H1 (cell line): Measurements from ENCODE around the gene DUOX1. TPM values are rescaled to one million over a fixed set of nuclear protein-coding genes. Genes with fewer than 3 reads are reported as not detected.

Source experiments
- CTCF ChIA-PET: fragments of 300-600 bp; sonication (Branson Sonifier 250); formaldehyde crosslinking; loops from one replicate; lab custom pipeline; 2021; ENCODE audit not compliant: partially characterized antibody; lab: Charles Lee
- POLR2A ChIA-PET: fragments of 300-600 bp; sonication (Branson Sonifier 250); formaldehyde crosslinking; loops from one replicate; lab custom pipeline; 2021; ENCODE audit warnings: inconsistent platforms; ENCODE audit not compliant: partially characterized antibody; lab: Charles Lee
- DNase-seq, 2 experiments: peaks; one replicate each; pipeline versions ENCODE4 v3.0.0 to v3.0.0-alpha.2; 2010 to 2022; ENCODE audit warnings: low spot score in 2 of 2, low read depth in 1 of 2, mixed read lengths in 1 of 2
- FAIRE-seq: peaks from 2 replicates; lab custom pipeline; 2011; peaks lifted over from hg19 to GRCh38; lab: Jason Lieb, UNC
- H2AFZ ChIP-seq: 2 replicates; pipeline ENCODE4 v1.8.1; 2012; ENCODE audit warnings: low read length, inconsistent platforms
- H2AK5ac ChIP-seq: 2 replicates; pipeline ENCODE4 v1.6.1; 2013; ENCODE audit warnings: low read depth, low read length
- H2BK120ac ChIP-seq: replicated peaks from 2 replicates; pipeline ENCODE3; 2013; ENCODE audit warnings: low read depth, low read length, inconsistent platforms
- H2BK12ac ChIP-seq: 2 replicates; pipeline ENCODE4 v1.6.1; 2013; ENCODE audit warnings: low read depth, low read length
- H2BK15ac ChIP-seq: 2 replicates; pipeline ENCODE4 v1.6.1; 2013; ENCODE audit warnings: low read length
- H2BK20ac ChIP-seq: 2 replicates; pipeline ENCODE4 v1.6.1; 2013; ENCODE audit warnings: low read length
- H2BK5ac ChIP-seq: 2 replicates; pipeline ENCODE4 v1.6.1; 2013; ENCODE audit warnings: low read depth, low read length
- H3K14ac ChIP-seq: 2 replicates; pipeline ENCODE4 v1.6.1; 2013; ENCODE audit warnings: inconsistent platforms; ENCODE audit not compliant: insufficient read length
- H3K18ac ChIP-seq: 2 replicates; pipeline ENCODE4 v1.6.1; 2013; ENCODE audit warnings: low read length; ENCODE audit errors: extremely low read depth
- H3K23ac ChIP-seq: 2 replicates; pipeline ENCODE4 v1.6.1; 2013; ENCODE audit warnings: inconsistent platforms; ENCODE audit not compliant: insufficient read length
- H3K23me2 ChIP-seq: 2 replicates; pipeline ENCODE4 v1.6.1; 2013; ENCODE audit warnings: low read depth, low read length
- H3K27ac ChIP-seq: 2 replicates; pipeline ENCODE4 v1.6.1; 2011; ENCODE audit warnings: low read depth, low read length, inconsistent platforms
- H3K27me3 ChIP-seq, 4 experiments: replicated peaks in 1 of 4; 1 replicate in 1 of 4; 2 replicates in 3 of 4; pipeline versions ENCODE4 v1.6.1 to v1.8.1; 2011 to 2013; ENCODE audit warnings: low read length in 3 of 4, mild to moderate bottlenecking in 3 of 4, inconsistent platforms in 2 of 4, mixed read lengths in 2 of 4, moderate library complexity in 1 of 4; ENCODE audit not compliant: control insufficient read depth in 3 of 4, insufficient read depth in 3 of 4; ENCODE audit errors: extremely low read depth in 1 of 4
- H3K36me3 ChIP-seq, 4 experiments: 2 replicates each; pipeline versions ENCODE4 v1.6.1 to v1.8.1; 2011 to 2013; ENCODE audit warnings: mild to moderate bottlenecking in 4 of 4, low read length in 3 of 4, moderate library complexity in 2 of 4, control low read depth in 1 of 4, inconsistent platforms in 1 of 4; ENCODE audit not compliant: insufficient read depth in 4 of 4, control insufficient read depth in 2 of 4
- H3K4ac ChIP-seq: replicated peaks from 2 replicates; pipeline ENCODE3; 2013; ENCODE audit warnings: low read length, low read depth, mixed read lengths, inconsistent platforms; ENCODE audit not compliant: insufficient read length
- H3K4me1 ChIP-seq, 4 experiments: replicated peaks in 1 of 4; 1 replicate in 1 of 4; 2 replicates in 3 of 4; pipeline versions ENCODE4 v1.6.1 to v1.8.1; 2011 to 2013; ENCODE audit warnings: low read length in 3 of 4, inconsistent platforms in 2 of 4, mixed read lengths in 1 of 4; ENCODE audit not compliant: insufficient read depth in 4 of 4, control insufficient read depth in 3 of 4
- H3K4me2 ChIP-seq, 2 experiments: 2 replicates each; pipeline versions ENCODE4 v1.6.1 to v1.8.1; 2011 to 2013; ENCODE audit warnings: low read depth in 2 of 2, low read length in 2 of 2, control low read depth in 1 of 2, inconsistent platforms in 1 of 2, mild to moderate bottlenecking in 1 of 2; ENCODE audit not compliant: insufficient read depth in 1 of 2
- H3K4me3 ChIP-seq, 4 experiments: fragments of 200-600, 300-600 bp in 1 of 4; sonication (generic), shearing (Covaris generic), sonication (Bioruptor Twin) in 1 of 4; 2 replicates each; pipeline versions ENCODE4 v1.5.1 to v1.8.1; 2011 to 2016; ENCODE audit warnings: low read length in 4 of 4, low read depth in 3 of 4, control low read depth in 2 of 4, inconsistent platforms in 2 of 4, mild to moderate bottlenecking in 2 of 4, mixed read lengths in 1 of 4, moderate library complexity in 1 of 4; ENCODE audit not compliant: insufficient read depth in 2 of 4; ENCODE audit errors: extremely low read depth in 1 of 4
- H3K56ac ChIP-seq: replicated peaks from 2 replicates; pipeline ENCODE3; 2013; ENCODE audit warnings: low read depth, mild to moderate bottlenecking, mixed read lengths, low read length, inconsistent platforms; ENCODE audit not compliant: insufficient read length
- H3K79me1 ChIP-seq: 2 replicates; pipeline ENCODE4 v1.6.1; 2013; ENCODE audit warnings: low read depth, low read length, control low read depth
- H3K79me2 ChIP-seq, 2 experiments: 2 replicates each; pipeline versions ENCODE4 v1.6.1 to v1.8.1; 2012 to 2013; ENCODE audit warnings: low read length in 2 of 2, mild to moderate bottlenecking in 2 of 2, inconsistent platforms in 1 of 2; ENCODE audit not compliant: insufficient read depth in 2 of 2, control insufficient read depth in 1 of 2
- H3K9ac ChIP-seq, 4 experiments: replicated peaks in 1 of 4; 1 replicate in 1 of 4; 2 replicates in 3 of 4; pipeline versions ENCODE4 v1.6.1 to v1.8.1; 2011 to 2013; ENCODE audit warnings: low read depth in 3 of 4, low read length in 3 of 4, control low read depth in 2 of 4, mild to moderate bottlenecking in 2 of 4, moderate library complexity in 2 of 4, inconsistent platforms in 1 of 4; ENCODE audit errors: extremely low read depth in 1 of 4
- H3K9me3 ChIP-seq, 2 experiments: 2 replicates each; pipeline versions ENCODE4 v1.6.1 to v1.8.1; 2012 to 2013; ENCODE audit warnings: mild to moderate bottlenecking in 2 of 2, moderate library complexity in 2 of 2, control low read depth in 1 of 2, inconsistent platforms in 1 of 2, low read depth in 1 of 2, low read length in 1 of 2, mixed read lengths in 1 of 2; ENCODE audit not compliant: insufficient read depth in 2 of 2
- H4K20me1 ChIP-seq, 2 experiments: replicated peaks in 1 of 2; 2 replicates each; pipeline versions ENCODE3 to v1.8.1; 2011 to 2013; ENCODE audit warnings: inconsistent platforms in 2 of 2, low read length in 2 of 2, mild to moderate bottlenecking in 1 of 2; ENCODE audit not compliant: insufficient read depth in 2 of 2, control insufficient read depth in 1 of 2
- H4K5ac ChIP-seq: 2 replicates; pipeline ENCODE4 v1.6.1; 2013; ENCODE audit warnings: low read length, low read depth, mixed read lengths, inconsistent platforms; ENCODE audit not compliant: insufficient read length
- H4K8ac ChIP-seq: 2 replicates; pipeline ENCODE4 v1.8.0; 2013; ENCODE audit warnings: mild to moderate bottlenecking, moderate library complexity, low read length, inconsistent platforms; ENCODE audit not compliant: insufficient read depth; ENCODE audit errors: extremely low read depth
- H4K91ac ChIP-seq: replicated peaks from 2 replicates; pipeline ENCODE3; 2013; ENCODE audit warnings: low read length, mixed read lengths, inconsistent platforms; ENCODE audit not compliant: insufficient read length
- KDM1A ChIP-seq: fragments of 200-600, 300-600 bp; sonication (generic); IDR thresholded peaks from 2 replicates; pipeline ENCODE4 v1.7.1; 2016; ENCODE audit warnings: mild to moderate bottlenecking, low read length, borderline replicate concordance
- KDM4A ChIP-seq: IDR thresholded peaks from one replicate; pipeline ENCODE4 v1.7.1; 2012; ENCODE audit warnings: low read depth, mild to moderate bottlenecking, moderate library complexity, low read length, inconsistent platforms; ENCODE audit not compliant: severe bottlenecking
- PHF8 ChIP-seq: fragments of 200-600 bp; sonication (generic); conservative IDR thresholded peaks from 2 replicates; pipeline ENCODE4 v1.7.1; 2012; ENCODE audit warnings: low read depth, mild to moderate bottlenecking, inconsistent platforms, low read length, moderate library complexity
- POLR2A ChIP-seq, 2 experiments: IDR thresholded peaks; 1 replicate in 1 of 2; 2 replicates in 1 of 2; pipeline ENCODE4 v1.6.1; 2011; ENCODE audit warnings: low read depth in 2 of 2, low read length in 2 of 2, mild to moderate bottlenecking in 2 of 2; ENCODE audit errors: control extremely low read depth in 1 of 2
- RBBP5 ChIP-seq: IDR thresholded peaks from 2 replicates; pipeline ENCODE4 v1.7.1; 2012; ENCODE audit warnings: low read depth, mild to moderate bottlenecking, inconsistent platforms, low read length, moderate library complexity, borderline replicate concordance
- SIN3A ChIP-seq, 2 experiments: IDR thresholded peaks in 1 of 2; conservative IDR thresholded peaks in 1 of 2; 2 replicates each; pipeline ENCODE4 v1.6.1; 2011 to 2012; ENCODE audit warnings: low read length in 2 of 2, improper control_type of control experiment in 1 of 2, low read depth in 1 of 2, mild to moderate bottlenecking in 1 of 2
- SUZ12 ChIP-seq: fragments of 200-600 bp; sonication (generic); IDR thresholded peaks from 2 replicates; pipeline ENCODE4 v1.6.1; 2012; ENCODE audit warnings: mild to moderate bottlenecking, inconsistent platforms, low read length, moderate library complexity, mixed read lengths
- TAF1 ChIP-seq: IDR thresholded peaks from 2 replicates; pipeline ENCODE4 v1.6.1; 2011; ENCODE audit warnings: mild to moderate bottlenecking, low read depth, low read length
- USF2 ChIP-seq: IDR thresholded peaks from 2 replicates; pipeline ENCODE4 v1.6.1; 2011; ENCODE audit warnings: low read length, improper control_type of control experiment
- WGBS, 2 experiments: shearing (Covaris generic) in 1 of 2; methylation state at CpG; one replicate each; pipeline versions ENCODE4 v1.1.6 to v1.1.7; 2013 to 2015; ENCODE audit warnings: low lambda C conversion rate in 2 of 2, mixed read lengths in 2 of 2, inconsistent platforms in 1 of 2, low coverage in 1 of 2, missing lambda C conversion rate in 1 of 2; ENCODE audit not compliant: insufficient replicate concordance in 2 of 2, insufficient coverage in 1 of 2, insufficient read length in 1 of 2; ENCODE audit errors: extremely low coverage in 1 of 2, missing lambda C conversion rate in 1 of 2; 5-methylcytosine and 5-hydroxymethylcytosine counted together
- polyA plus RNA-seq, 7 experiments: library from polyadenylated mRNA; depleted of rRNA in 3 of 7; stranded (reverse) in 5 of 7; unstranded in 2 of 7; fragments of >200 nt in 5 of 7; fragments of 200-250 nt in 2 of 7; gene quantifications; 1 replicate in 5 of 7; 2 replicates in 1 of 7; 4 replicates in 1 of 7; pipeline versions ENCODE4 v1.2.1 to v1.2.3, GENCODE V29; 2011 to 2013; ENCODE audit warnings: missing spikeins in 2 of 7, mixed read lengths in 2 of 7
- total RNA-seq: library from RNA; stranded (reverse); fragmentation: NEBNext Ultra II Directional; extraction: Animal tissue kit (Norgen Biotek cat#: 25700); gene quantifications from 2 replicates; pipeline ENCODE4 v1.2.1, GENCODE V29; 2021
- TF ChIP-seq, protein P1 (sequence below): IDR thresholded peaks from 2 replicates; pipeline ENCODE4 v1.6.1; 2012; ENCODE audit warnings: inconsistent platforms

The DUOX1 gene
- total and polyA plus RNA-seq, 2 of the 8 experiments (the other 6 are each of a cell fraction or from before 2014, with no cell fraction given): 0.84 to 1.4 TPM

- peak overlapping the region; percentile 60; the same call in 1 of the 2 replicates for H2BK12ac ChIP-seq
- H3K4me3 ChIP-seq: no peak overlapping the region
- no peaks in the 10 kb centered on the region; a peak in 1 of 4 replicates for H3K9me3 ChIP-seq
- H2BK120ac ChIP-seq: no peak overlapping the region
- H3K27ac ChIP-seq: no peak overlapping the region
- peaks cover 0 to 7% (median 0%) of the 10 kb centered on the region in 4 experiments; a peak in 1 of 8 replicates for H3K36me3 ChIP-seq
- H3K79me2 ChIP-seq: no peaks in the 10 kb centered on the region
- peak overlapping the region; percentile 88; the same call in 1 of the 2 replicates for H2BK15ac ChIP-seq
- ChIA-PET CTCF (interaction anchor here (1.0 to 5.5 kb wide), 7 partner anchors 10 to 261 kb away, joined by 3 to 45 read pairs (median 4); partner anchors contain the start of genes DUOX1 and DUOXA1), POLR2A (interaction anchor here (1.3 kb wide), 1 partner anchor 50 kb away, joined by 3 read pairs; no protein-coding TSS in a partner anchor)
- H3K23ac ChIP-seq: no peak overlapping the region
- H4K8ac ChIP-seq: no peak overlapping the region
- H3K18ac ChIP-seq: no peak overlapping the region
- H4K5ac ChIP-seq: no peak overlapping the region
- peaks cover 6% of the 10 kb centered on the region; the same call in 1 of the 2 replicates for H3K23me2 ChIP-seq
- H4K91ac ChIP-seq: no peak overlapping the region
- peaks cover 21 to 44% of the 10 kb centered on the region in 2 experiments for H4K20me1 ChIP-seq
- no peak overlapping the region for H2AK5ac ChIP-seq
- H3K56ac ChIP-seq: no peak overlapping the region
- peaks cover 0 to 31% (median 24%) of the 10 kb centered on the region in 4 experiments; a peak in 6 of 7 replicates for H3K4me1 ChIP-seq
- no peak overlapping the region; a peak in 1 of 4 replicates for H3K4me2 ChIP-seq
- no peaks in the 10 kb centered on the region for H3K79me1 ChIP-seq
- H3K9ac ChIP-seq: no peak overlapping the region
- H3K14ac ChIP-seq: no peak overlapping the region
- no peak overlapping the region for H3K4ac ChIP-seq
- peaks cover 73 to 81% (median 74%) of the 10 kb centered on the region in 4 experiments for H3K27me3 ChIP-seq
- H2BK5ac ChIP-seq: no peak overlapping the region
- whole genome bisulfite sequencing, 2 experiments: 27% methylated on average over 7 of the region's 7 CpGs; no CpG with 5 or more reads in 1 of the 2 experiments
- no peak for FAIRE-seq
- H2AFZ ChIP-seq: no peak overlapping the region
- peak overlapping the region; percentile 32; the same call in 1 of the 2 replicates for H2BK20ac ChIP-seq
- no peak for DNase-seq
- TF ChIP-seq POLR2A (IDR thresholded peaks at IDR 0.05; ENCODE audit: control extremely low read depth in 1 of 2, low read depth in 2 of 2, low read length in 2 of 2): no peak
- no peak for TF ChIP-seq KDM4A
- no peak for TF ChIP-seq SIN3A (conservative IDR thresholded peaks at IDR 0.05 in 1 of 2, IDR thresholded peaks at IDR 0.05 in 1 of 2; ENCODE audit: low read depth in 1 of 2, low read length in 2 of 2)
- no peak for TF ChIP-seq RBBP5
- TF ChIP-seq TAF1: no peak
- TF ChIP-seq SUZ12: no peak; the same call in 1 of the 2 replicates
- TF ChIP-seq PHF8: no peak
- TF ChIP-seq, protein P1, sequence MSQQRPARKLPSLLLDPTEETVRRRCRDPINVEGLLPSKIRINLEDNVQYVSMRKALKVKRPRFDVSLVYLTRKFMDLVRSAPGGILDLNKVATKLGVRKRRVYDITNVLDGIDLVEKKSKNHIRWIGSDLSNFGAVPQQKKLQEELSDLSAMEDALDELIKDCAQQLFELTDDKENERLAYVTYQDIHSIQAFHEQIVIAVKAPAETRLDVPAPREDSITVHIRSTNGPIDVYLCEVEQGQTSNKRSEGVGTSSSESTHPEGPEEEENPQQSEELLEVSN: no peak
- no peak for TF ChIP-seq USF2
- TF ChIP-seq KDM1A: no peak
Observed at GRCh38 chr15:45115312-45115820, 14.4 kb upstream of the DUOX1 start.
